Retinal pigment epithelial cell (primary cell): ENCODE data around the gene HSD17B12.

Experiments used
- DNase-seq: peaks from one replicate; pipeline ENCODE4 v3.0.0-alpha.2; 2010; ENCODE audit warnings: low read depth
- H3K4me3 ChIP-seq: 2 replicates; pipeline ENCODE4 v1.5.1; 2011; ENCODE audit warnings: mild to moderate bottlenecking, low read length, control low read depth, moderate library complexity
- CTCF ChIP-seq: conservative IDR thresholded peaks from 2 replicates; pipeline ENCODE4 v1.5.1; 2011; ENCODE audit warnings: low read depth, low read length, control low read depth, inconsistent platforms

HSD17B12 gene

GRCh38 chr11:43694477-43694876 is 13.9 kb downstream of the HSD17B12 start:
- no peak for TF ChIP-seq CTCF
- H3K4me3 ChIP-seq = no peak overlapping the region
- no peak for DNase-seq

GRCh38 chr11:43697679-43698078 is 17.1 kb downstream of the HSD17B12 start:
- no peak for DNase-seq
- no peak for TF ChIP-seq CTCF
- H3K4me3 ChIP-seq = no peak overlapping the region

- no peak for TF ChIP-seq CTCF
- H3K4me3 ChIP-seq = no peak overlapping the region
- no peak for DNase-seq
These were observed 19.3 kb downstream of the HSD17B12 start for GRCh38 chr11:43699870-43700269.

- no peak for TF ChIP-seq CTCF
- DNase-seq = no peak
These were observed 26.1 kb downstream of the HSD17B12 start for GRCh38 chr11:43706631-43707030.

DNA sequence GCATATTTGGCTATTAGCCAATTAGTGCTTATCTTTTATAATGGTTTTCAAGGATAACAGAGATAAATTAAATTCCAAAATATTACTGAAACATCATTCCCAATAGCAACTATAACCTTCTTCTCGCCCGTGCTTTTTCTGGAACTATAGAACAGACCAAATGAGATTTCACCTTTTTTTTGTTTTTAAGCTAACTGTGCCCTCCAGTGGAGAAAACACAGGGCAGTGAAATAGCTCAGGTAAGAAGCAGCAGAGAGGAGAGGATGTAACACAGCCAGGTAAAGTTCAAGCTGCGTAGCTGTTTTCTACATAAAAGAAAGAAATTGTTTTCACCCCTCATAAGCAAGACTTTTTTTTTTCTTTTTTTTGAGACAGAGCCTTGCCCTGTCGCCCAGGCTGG is 28.2 kb downstream of the HSD17B12 start:
- peak; percentile 45 for TF ChIP-seq CTCF
- H3K4me3 ChIP-seq = no peak overlapping the region
- DNase-seq = no peak

More at GRCh38 chr11:43706631-43707030, 26.1 kb downstream of the HSD17B12 start:
- no peak overlapping the region for H3K4me3 ChIP-seq

- no peak for DNase-seq
- no peak for TF ChIP-seq CTCF
- no peak overlapping the region for H3K4me3 ChIP-seq
These were observed 29.2 kb downstream of the HSD17B12 start for GRCh38 chr11:43709689-43710088.

GRCh38 chr11:43712676-43713075 is 32.1 kb downstream of the HSD17B12 start:
- no peak for DNase-seq
- no peak overlapping the region for H3K4me3 ChIP-seq
- TF ChIP-seq CTCF = no peak
